ENCODE data around the gene KIF18A. TPM values are rescaled to one million over a fixed set of nuclear protein-coding genes. Genes with fewer than 3 reads are reported as not detected.

Gene KIF18A
- total and polyA plus RNA-seq, 7 donors: under 0.01 to 2.7 (median 0.49) TPM

DNA sequence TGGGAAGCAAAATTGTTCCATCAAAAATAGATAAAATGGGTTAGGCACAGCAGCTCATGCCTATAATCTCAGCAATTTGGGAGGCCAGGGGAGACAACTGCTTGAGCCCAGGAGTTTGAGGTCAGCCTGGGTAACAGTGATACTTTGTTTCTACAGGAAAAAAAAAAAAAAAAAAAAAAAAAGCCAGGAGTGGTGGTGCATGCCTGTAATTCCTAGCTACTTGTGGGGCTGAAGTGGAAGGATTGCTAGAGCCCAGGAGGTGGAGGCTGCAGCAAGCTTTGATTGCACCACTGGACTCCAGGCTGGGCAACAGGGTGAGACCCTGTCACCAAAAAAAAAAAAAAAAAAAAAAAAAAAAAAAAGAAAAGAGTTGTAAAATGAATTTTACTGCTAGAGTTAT lies 49.6 kb downstream of the KIF18A start:
- intact Hi-C loops (cut with DNase I): no loop called here
- TF ChIP-seq POLR2A (IDR thresholded peaks at IDR 0.05): no peak
- no peak for TF ChIP-seq POLR2AphosphoS5 (IDR thresholded peaks at IDR 0.05)
- no peak for TF ChIP-seq EP300 (IDR thresholded peaks at IDR 0.05)
- TF ChIP-seq, protein P1, sequence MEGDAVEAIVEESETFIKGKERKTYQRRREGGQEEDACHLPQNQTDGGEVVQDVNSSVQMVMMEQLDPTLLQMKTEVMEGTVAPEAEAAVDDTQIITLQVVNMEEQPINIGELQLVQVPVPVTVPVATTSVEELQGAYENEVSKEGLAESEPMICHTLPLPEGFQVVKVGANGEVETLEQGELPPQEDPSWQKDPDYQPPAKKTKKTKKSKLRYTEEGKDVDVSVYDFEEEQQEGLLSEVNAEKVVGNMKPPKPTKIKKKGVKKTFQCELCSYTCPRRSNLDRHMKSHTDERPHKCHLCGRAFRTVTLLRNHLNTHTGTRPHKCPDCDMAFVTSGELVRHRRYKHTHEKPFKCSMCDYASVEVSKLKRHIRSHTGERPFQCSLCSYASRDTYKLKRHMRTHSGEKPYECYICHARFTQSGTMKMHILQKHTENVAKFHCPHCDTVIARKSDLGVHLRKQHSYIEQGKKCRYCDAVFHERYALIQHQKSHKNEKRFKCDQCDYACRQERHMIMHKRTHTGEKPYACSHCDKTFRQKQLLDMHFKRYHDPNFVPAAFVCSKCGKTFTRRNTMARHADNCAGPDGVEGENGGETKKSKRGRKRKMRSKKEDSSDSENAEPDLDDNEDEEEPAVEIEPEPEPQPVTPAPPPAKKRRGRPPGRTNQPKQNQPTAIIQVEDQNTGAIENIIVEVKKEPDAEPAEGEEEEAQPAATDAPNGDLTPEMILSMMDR (IDR thresholded peaks at IDR 0.05): no peak
- Histone ChIP-seq H3K9me3 (no peaks in the 10 kb centered on the region), H3K27ac (no peak overlapping the region), H3K36me3 (no peaks in the 10 kb centered on the region), H3K4me1 (no peaks in the 10 kb centered on the region), H3K4me3 (no peak overlapping the region), H3K27me3 (no peaks in the 10 kb centered on the region)
- DNase-seq: no peak

DNA sequence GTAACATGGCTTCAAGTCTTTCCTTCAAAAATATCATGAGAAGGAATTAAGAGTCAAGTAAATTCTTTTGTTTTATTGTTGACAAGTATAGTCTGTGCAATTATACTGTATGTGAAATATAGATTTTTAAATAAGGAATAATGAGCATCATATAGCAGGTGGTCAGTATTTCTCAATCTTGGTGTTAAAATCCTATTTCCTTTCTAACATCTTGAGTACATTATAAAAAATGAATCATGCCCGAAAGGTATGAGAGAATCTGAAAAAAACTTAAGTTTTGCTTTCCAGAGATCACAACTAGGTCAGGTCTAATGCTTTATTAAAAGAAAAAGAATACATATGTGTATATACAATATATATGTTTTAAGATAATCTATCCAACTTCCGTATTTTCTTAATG lies 53.1 kb downstream of the KIF18A start:
- no peaks in the 10 kb centered on the region for H3K9me3 ChIP-seq
- no peak overlapping the region for H3K4me3 ChIP-seq
- no peaks in the 10 kb centered on the region for H3K27me3 ChIP-seq
- intact Hi-C loops (cut with DNase I): no loop called here
- 97% methylated on average over 2 of the region's 2 CpGs for WGBS, 2 donors
- H3K27ac ChIP-seq: no peak overlapping the region
- TF ChIP-seq POLR2A (IDR thresholded peaks at IDR 0.05) (no peak), POLR2AphosphoS5 (IDR thresholded peaks at IDR 0.05) (no peak), EP300 (IDR thresholded peaks at IDR 0.05) (no peak)
- TF ChIP-seq, protein P1 (IDR thresholded peaks at IDR 0.05): no peak
- H3K36me3 ChIP-seq: no peaks in the 10 kb centered on the region
- no peak for DNase-seq
- no peaks in the 10 kb centered on the region for H3K4me1 ChIP-seq

DNA sequence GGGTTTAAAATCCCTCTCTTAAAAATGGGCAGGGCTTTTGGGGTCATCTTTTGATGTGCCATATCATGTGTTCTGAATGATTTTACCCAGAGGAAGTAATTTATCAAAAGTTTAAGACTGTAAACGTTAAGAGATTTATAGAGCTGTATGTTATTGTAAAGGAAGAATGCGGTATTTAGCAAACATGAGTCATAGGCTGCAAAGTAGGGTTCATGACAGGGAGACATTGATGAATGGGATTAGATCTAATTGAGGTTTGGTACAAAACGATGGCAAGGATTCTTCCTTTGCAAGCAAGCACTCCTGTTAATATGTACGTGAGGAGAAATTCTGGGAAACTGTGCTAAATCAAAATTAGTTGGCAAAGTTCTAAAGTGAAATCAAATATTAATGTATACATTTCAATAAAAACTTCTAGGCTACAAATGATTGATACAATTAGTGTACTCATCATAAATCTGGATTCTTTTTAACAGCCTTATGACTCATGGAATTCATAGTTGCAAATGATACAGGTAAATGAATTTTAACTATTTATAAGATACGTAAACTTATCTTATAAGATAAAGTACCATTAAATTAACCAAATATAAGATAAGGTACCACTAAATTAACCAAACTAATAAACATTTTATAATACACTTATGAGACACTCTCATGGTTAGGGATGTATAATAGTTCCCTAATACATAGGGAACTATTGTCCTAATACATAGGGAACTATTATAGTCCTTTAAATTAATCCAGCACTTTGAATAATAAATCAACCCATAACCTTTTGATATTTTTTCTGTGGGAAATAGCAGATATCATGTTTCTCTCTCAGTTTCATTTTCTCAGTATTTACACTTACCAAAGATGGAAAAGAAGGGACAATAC lies 58.4 kb downstream of the KIF18A start:
- no peaks in the 10 kb centered on the region for H3K4me1 ChIP-seq
- TF ChIP-seq POLR2A (IDR thresholded peaks at IDR 0.05) (no peak), EP300 (IDR thresholded peaks at IDR 0.05) (no peak), POLR2AphosphoS5 (IDR thresholded peaks at IDR 0.05) (no peak)
- TF ChIP-seq, protein P1 (IDR thresholded peaks at IDR 0.05): no peak
- H3K4me3 ChIP-seq: no peak overlapping the region
- no peaks in the 10 kb centered on the region for H3K9me3 ChIP-seq
- no peak overlapping the region for H3K27ac ChIP-seq
- no peaks in the 10 kb centered on the region for H3K36me3 ChIP-seq
- intact Hi-C loops (cut with DNase I): no loop called here
- H3K27me3 ChIP-seq: no peaks in the 10 kb centered on the region
- DNase-seq: no peak
- 46 to 63% methylated on average over 5 of the region's 5 CpGs for WGBS, 2 donors

DNA sequence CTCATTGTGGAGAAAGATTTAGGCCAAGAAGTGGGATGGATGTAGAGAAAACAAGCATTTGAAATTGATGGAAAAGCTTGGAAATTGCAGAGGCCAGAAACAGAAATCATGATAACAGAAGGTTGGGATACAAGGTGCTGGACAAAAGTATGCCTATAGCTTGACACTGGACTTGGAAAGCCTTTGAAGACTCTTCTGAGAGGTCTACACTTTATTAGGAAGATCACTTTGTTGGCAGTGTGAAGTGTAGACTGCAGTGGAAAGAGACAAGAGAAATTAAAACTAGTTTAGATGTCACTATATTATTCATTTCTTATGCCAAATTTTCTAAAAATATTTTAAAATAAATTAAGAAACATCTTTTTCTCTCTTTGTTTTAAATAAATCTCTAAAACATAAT lies 59.1 kb downstream of the KIF18A start:
- intact Hi-C loops (cut with DNase I): no loop called here
- Histone ChIP-seq H3K4me1 (no peaks in the 10 kb centered on the region), H3K27me3 (no peaks in the 10 kb centered on the region), H3K9me3 (no peaks in the 10 kb centered on the region), H3K4me3 (no peak overlapping the region), H3K36me3 (no peaks in the 10 kb centered on the region), H3K27ac (no peak overlapping the region)
- no peak for TF ChIP-seq POLR2AphosphoS5 (IDR thresholded peaks at IDR 0.05)
- TF ChIP-seq, protein P1 (IDR thresholded peaks at IDR 0.05): no peak
- TF ChIP-seq EP300 (IDR thresholded peaks at IDR 0.05): no peak
- TF ChIP-seq POLR2A (IDR thresholded peaks at IDR 0.05): no peak
- DNase-seq: no peak

All from sigmoid colon (tissue), 7 donors.